A673 (cell line): ENCODE results near the gene THBS2.

Source experiments
- EZH2 ChIP-seq: fragments of 200-600 bp; sonication (generic); IDR thresholded peaks from 2 replicates; pipeline ENCODE4 v1.6.1; 2017; ENCODE audit warnings: borderline replicate concordance, low read depth, mild to moderate bottlenecking, mixed read lengths, antibody characterized with exemption, low read length; ENCODE audit not compliant: poor library complexity, severe bottlenecking
- TF ChIP-seq, protein P1 (sequence below): fragments of 300-800, 200-600 bp; sonication (generic); conservative IDR thresholded peaks from 2 replicates; pipeline ENCODE4 v1.5.1; 2017; ENCODE audit warnings: low read depth, mild to moderate bottlenecking, antibody characterized with exemption, low read length, moderate library complexity, mixed read lengths

DNA sequence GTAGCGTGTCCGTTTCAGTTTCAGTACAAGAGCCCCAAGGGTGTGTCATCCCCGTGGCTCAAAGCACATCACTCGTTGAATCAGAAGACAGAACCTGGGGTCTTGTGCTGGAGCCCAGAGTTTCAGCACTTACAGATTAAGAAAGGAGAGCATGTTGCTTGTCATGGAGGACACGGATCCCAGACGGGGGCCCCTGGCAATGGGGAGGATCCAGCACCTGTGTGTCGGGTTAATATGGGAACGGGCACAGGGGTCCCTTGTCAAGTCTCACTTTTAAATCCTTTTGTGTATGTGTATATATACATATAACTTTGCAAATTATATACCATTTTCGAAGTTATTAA lies 23.4 kb downstream of the THBS2 start:
- TF ChIP-seq, protein P1, sequence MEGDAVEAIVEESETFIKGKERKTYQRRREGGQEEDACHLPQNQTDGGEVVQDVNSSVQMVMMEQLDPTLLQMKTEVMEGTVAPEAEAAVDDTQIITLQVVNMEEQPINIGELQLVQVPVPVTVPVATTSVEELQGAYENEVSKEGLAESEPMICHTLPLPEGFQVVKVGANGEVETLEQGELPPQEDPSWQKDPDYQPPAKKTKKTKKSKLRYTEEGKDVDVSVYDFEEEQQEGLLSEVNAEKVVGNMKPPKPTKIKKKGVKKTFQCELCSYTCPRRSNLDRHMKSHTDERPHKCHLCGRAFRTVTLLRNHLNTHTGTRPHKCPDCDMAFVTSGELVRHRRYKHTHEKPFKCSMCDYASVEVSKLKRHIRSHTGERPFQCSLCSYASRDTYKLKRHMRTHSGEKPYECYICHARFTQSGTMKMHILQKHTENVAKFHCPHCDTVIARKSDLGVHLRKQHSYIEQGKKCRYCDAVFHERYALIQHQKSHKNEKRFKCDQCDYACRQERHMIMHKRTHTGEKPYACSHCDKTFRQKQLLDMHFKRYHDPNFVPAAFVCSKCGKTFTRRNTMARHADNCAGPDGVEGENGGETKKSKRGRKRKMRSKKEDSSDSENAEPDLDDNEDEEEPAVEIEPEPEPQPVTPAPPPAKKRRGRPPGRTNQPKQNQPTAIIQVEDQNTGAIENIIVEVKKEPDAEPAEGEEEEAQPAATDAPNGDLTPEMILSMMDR, result no peak
- no peak for TF ChIP-seq EZH2
